Endothelial cell of umbilical vein (primary cell): ENCODE data around the gene RPS27. TPM values are rescaled to one million over a fixed set of nuclear protein-coding genes. Genes with fewer than 3 reads are reported as not detected.

Experiments used
- BruUV-seq: library from RNA; stranded (reverse); fragments of 400-500 nt; replicated peaks from 2 replicates; lab custom pipeline; 2021; lab: Mats Ljungman, UMichigan
- CTCF ChIA-PET: fragments of 300-600, 350-600 bp; sonication (Branson Sonifier 250); formaldehyde crosslinking; loops from one replicate; lab custom pipeline; 2021; ENCODE audit warnings: antibody characterized with exemption, inconsistent platforms; lab: Charles Lee
- POLR2A ChIA-PET: fragments of 300-600, 350-600 bp; sonication (Branson Sonifier 250); formaldehyde crosslinking; loops from one replicate; lab custom pipeline; 2021; ENCODE audit warnings: antibody characterized with exemption, inconsistent platforms; lab: Charles Lee
- DNase-seq: peaks from one replicate; pipeline ENCODE4 v3.0.0-alpha.2; 2011; ENCODE audit warnings: low read depth, low spot score
- FAIRE-seq: peaks from 2 replicates; lab custom pipeline; 2011; peaks lifted over from hg19 to GRCh38; lab: Jason Lieb, UNC
- H2AFZ ChIP-seq: 2 replicates; pipeline ENCODE4 v1.6.0; 2012; ENCODE audit warnings: low read depth, low read length, control low read depth, inconsistent platforms
- H3K27ac ChIP-seq: 2 replicates; pipeline ENCODE4 v1.5.1; 2011; ENCODE audit warnings: low read depth, mild to moderate bottlenecking, control low read depth, low read length, moderate library complexity; ENCODE audit not compliant: insufficient read depth
- H3K27me3 ChIP-seq, 2 experiments: 2 replicates each; pipeline versions ENCODE4 v1.6.0 to v1.6.1; 2011; ENCODE audit warnings: low read length in 2 of 2, mixed read lengths in 1 of 2; ENCODE audit not compliant: control insufficient read depth in 2 of 2, insufficient read depth in 2 of 2
- H3K36me3 ChIP-seq, 2 experiments: 2 replicates in 1 of 2; 3 replicates in 1 of 2; pipeline ENCODE4 v1.5.1; 2011; ENCODE audit warnings: low read length in 2 of 2, mild to moderate bottlenecking in 1 of 2, moderate library complexity in 1 of 2; ENCODE audit not compliant: control insufficient read depth in 2 of 2, insufficient read depth in 2 of 2; ENCODE audit errors: extremely low read depth in 1 of 2
- H3K4me1 ChIP-seq: 3 replicates; pipeline ENCODE4 v1.5.1; 2011; ENCODE audit warnings: mild to moderate bottlenecking, low read length; ENCODE audit not compliant: control insufficient read depth, insufficient read depth; ENCODE audit errors: extremely low read depth
- H3K4me2 ChIP-seq: 2 replicates; pipeline ENCODE4 v1.6.1; 2011; ENCODE audit warnings: low read length, control low read depth, mixed read lengths; ENCODE audit not compliant: insufficient read depth
- H3K4me3 ChIP-seq, 3 experiments: fragments of 200-600 bp in 1 of 3; sonication (generic), shearing (Covaris generic) in 1 of 3; replicated peaks in 1 of 3; 2 replicates each; pipeline ENCODE4 v1.5.1; 2011 to 2016; ENCODE audit warnings: control low read depth in 3 of 3, low read length in 3 of 3, mild to moderate bottlenecking in 2 of 3, inconsistent platforms in 1 of 3, low read depth in 1 of 3, moderate library complexity in 1 of 3; ENCODE audit not compliant: insufficient read depth in 1 of 3
- H3K79me2 ChIP-seq: 2 replicates; pipeline ENCODE4 v1.6.0; 2012; ENCODE audit warnings: low read length, inconsistent platforms; ENCODE audit not compliant: control insufficient read depth, insufficient read depth
- H3K9ac ChIP-seq: replicated peaks from 2 replicates; pipeline ENCODE3; 2011; ENCODE audit warnings: low read length, control low read depth; ENCODE audit not compliant: insufficient read depth; ENCODE audit errors: extremely low read depth
- H3K9me1 ChIP-seq: replicated peaks from 3 replicates; pipeline ENCODE4 v1.6.0; 2011; ENCODE audit warnings: mild to moderate bottlenecking, low read length; ENCODE audit not compliant: control insufficient read depth, insufficient read depth; ENCODE audit errors: extremely low read depth
- H3K9me3 ChIP-seq: replicated peaks from 2 replicates; pipeline ENCODE4 v1.5.1; 2012; ENCODE audit warnings: low read length, inconsistent platforms; ENCODE audit not compliant: control insufficient read depth, insufficient read depth
- H4K20me1 ChIP-seq: replicated peaks from 2 replicates; pipeline ENCODE3; 2011; ENCODE audit warnings: mild to moderate bottlenecking, low read length; ENCODE audit not compliant: control insufficient read depth, insufficient read depth; ENCODE audit errors: extremely low read depth
- CTCF ChIP-seq, 2 donors: IDR thresholded peaks; 1 replicate in 1 of 2; 2 replicates in 1 of 2; pipeline ENCODE4 v1.5.1; 2011; ENCODE audit warnings: low read length in 2 of 2, mild to moderate bottlenecking in 2 of 2, moderate library complexity in 2 of 2, control low read depth in 1 of 2, inconsistent platforms in 1 of 2, low read depth in 1 of 2; ENCODE audit not compliant: insufficient read depth in 1 of 2; ENCODE audit errors: extremely low read depth in 1 of 2
- EZH2 ChIP-seq: IDR thresholded peaks from 2 replicates; pipeline ENCODE4 v1.6.1; 2012; ENCODE audit warnings: borderline replicate concordance, low read depth, mild to moderate bottlenecking, moderate library complexity, low read length, inconsistent platforms; ENCODE audit not compliant: severe bottlenecking
- FOS ChIP-seq: IDR thresholded peaks from 2 replicates; pipeline ENCODE4 v1.6.1; 2011; ENCODE audit warnings: mild to moderate bottlenecking, low read length, moderate library complexity, borderline replicate concordance; ENCODE audit not compliant: insufficient read depth
- GATA2 ChIP-seq: IDR thresholded peaks from 2 replicates; pipeline ENCODE4 v1.7.0; 2011; ENCODE audit warnings: low read depth, mild to moderate bottlenecking, moderate library complexity, mixed read lengths, low read length; ENCODE audit not compliant: insufficient read length, insufficient read depth
- JUN ChIP-seq: IDR thresholded peaks from 2 replicates; pipeline ENCODE4 v1.6.1; 2011; ENCODE audit warnings: borderline replicate concordance, low read depth; ENCODE audit not compliant: insufficient read length, insufficient read depth
- MAX ChIP-seq: IDR thresholded peaks from 2 replicates; pipeline ENCODE4 v1.6.1; 2011; ENCODE audit not compliant: insufficient read depth, insufficient read length
- MYC ChIP-seq: IDR thresholded peaks from one replicate; pipeline ENCODE4 v1.6.1; 2011; ENCODE audit warnings: mild to moderate bottlenecking, low read depth, low read length
- POLR2A ChIP-seq: IDR thresholded peaks from 2 replicates; pipeline ENCODE4 v1.6.1; 2012; ENCODE audit warnings: low read depth, mild to moderate bottlenecking, control low read depth, low read length
- POLR2AphosphoS5 ChIP-seq: IDR thresholded peaks from 2 replicates; pipeline ENCODE4 v1.6.1; 2012; ENCODE audit warnings: low read depth, mild to moderate bottlenecking, control low read depth, low read length, moderate library complexity; ENCODE audit not compliant: insufficient read depth
- dilution Hi-C: fragments of 300-500 bp; cut with MboI; formaldehyde crosslinking; loops from one replicate; pipeline ENCODE4 v1.15.0; 2019; ENCODE audit warnings: low sequenced_read_pairs; ENCODE audit not compliant: extremely low pct_ligation_motif_present
- intact Hi-C: fragments of 100-400 bp; cut with micrococcal nuclease; formaldehyde crosslinking; loops from one replicate; pipeline ENCODE4 v1.10.0; 2022
- polyA plus RNA-seq, 4 experiments: library from polyadenylated mRNA; depleted of rRNA in 3 of 4; stranded (reverse) in 3 of 4; unstranded in 1 of 4; fragments of >200 nt; gene quantifications; 2 replicates each; pipeline versions ENCODE4 v1.2.1 to v1.2.3, GENCODE V29; 2011 to 2012; ENCODE audit warnings: missing spikeins in 1 of 4
- total RNA-seq: library from RNA; stranded (reverse); gene quantifications from 2 replicates; pipeline ENCODE4 v1.2.3, GENCODE V29; 2021

RPS27 gene
- total and polyA plus RNA-seq, 2 donors (not counting 3 experiments of a cell fraction or from before 2014, with no cell fraction given), result 1,120 to 1,521 TPM

- TF ChIP-seq MYC (no peak), FOS (no peak), POLR2A (no peak), POLR2AphosphoS5 (no peak), EZH2 (no peak), MAX (no peak), JUN (no peak), CTCF (IDR thresholded peaks at IDR 0.05; ENCODE audit: extremely low read depth in 1 of 2, insufficient read depth in 1 of 2, low read depth in 1 of 2, low read length in 2 of 2) (no peak), GATA2 (no peak)
- no peaks in the 10 kb centered on the region for H3K9me1 ChIP-seq
- ChIA-PET CTCF (no interaction called here), POLR2A (no interaction called here)
- dilution Hi-C loops, result no loop called here
- peaks cover 6 to 50% of the 10 kb centered on the region in 2 experiments for H3K36me3 ChIP-seq
- no peak overlapping the region for H2AFZ ChIP-seq
- DNase-seq (no peak), FAIRE-seq (no peak)
- no peaks in the 10 kb centered on the region for H4K20me1 ChIP-seq
- H3K4me2 ChIP-seq, result no peak overlapping the region
- no peaks in the 10 kb centered on the region for H3K27me3 ChIP-seq
- intact Hi-C loops, result no loop called here
- no peak overlapping the region for H3K27ac ChIP-seq
- H3K9ac ChIP-seq, result no peak overlapping the region
- H3K9me3 ChIP-seq, result no peaks in the 10 kb centered on the region
- BruUV-seq, result no TSS peak
- no peak overlapping the region for H3K4me3 ChIP-seq
- peaks cover 16% of the 10 kb centered on the region for H3K79me2 ChIP-seq
- no peaks in the 10 kb centered on the region for H3K4me1 ChIP-seq
These were observed 39.4 kb upstream of the RPS27 start for GRCh38 chr1:153951183-153951582.
